Epithelial cell of proximal tubule (primary cell): ENCODE measurements around the gene TBC1D21. TPM values are rescaled to one million over a fixed set of nuclear protein-coding genes. Genes with fewer than 3 reads are reported as not detected.

Source experiments
- DNase-seq: peaks from one replicate; pipeline ENCODE4 v3.0.0-alpha.2; 2011; ENCODE audit warnings: low read depth
- H3K4me3 ChIP-seq: 2 replicates; pipeline ENCODE4 v1.5.1; 2011; ENCODE audit warnings: low read depth, mild to moderate bottlenecking, low read length
- CTCF ChIP-seq: conservative IDR thresholded peaks from 2 replicates; pipeline ENCODE4 v1.5.1; 2012; ENCODE audit warnings: low read depth, mild to moderate bottlenecking, low read length
- total RNA-seq: library from RNA; depleted of rRNA; stranded (reverse); fragments of >200 nt; gene quantifications from 2 replicates; pipeline ENCODE4 v1.2.3, GENCODE V29; 2015

TBC1D21 gene
- total RNA-seq, 1 donor from 2014 or later: not detected

- no peak overlapping the region for H3K4me3 ChIP-seq
- TF ChIP-seq CTCF: no peak
- no peak for DNase-seq
Measured at GRCh38 chr15:73867426-73867825, 5.9 kb upstream of the TBC1D21 start.

- DNase-seq: no peak
- H3K4me3 ChIP-seq: no peak overlapping the region
- no peak for TF ChIP-seq CTCF
Measured at GRCh38 chr15:73867956-73868355, 5.4 kb upstream of the TBC1D21 start.

- no peak overlapping the region for H3K4me3 ChIP-seq
- no peak for DNase-seq
- TF ChIP-seq CTCF: no peak
Measured at GRCh38 chr15:73869216-73869995, 4.0 kb upstream of the TBC1D21 start.

GRCh38 chr15:73870700-73871408 is 2.5 kb upstream of the TBC1D21 start:
- H3K4me3 ChIP-seq: no peak overlapping the region
- TF ChIP-seq CTCF: no peak
- DNase-seq: no peak

GRCh38 chr15:73872346-73872745 is 1.0 kb upstream of the TBC1D21 start:
- no peak for TF ChIP-seq CTCF
- DNase-seq: no peak
- H3K4me3 ChIP-seq: no peak overlapping the region

GRCh38 chr15:73873889-73874511 is 636 bp downstream of the TBC1D21 start:
- peak; percentile 18 for DNase-seq
- H3K4me3 ChIP-seq: no peak overlapping the region
- TF ChIP-seq CTCF: peak; percentile 68
